GM23338 (cell line): Measurements from ENCODE around the gene S100PBP.

Source experiments
- CREB1 ChIP-seq: fragments of 250-450 bp; sonication (Bioruptor Pico); IDR thresholded peaks from 2 replicates; pipeline ENCODE4 v1.5.0; 2020; ENCODE audit warnings: low read depth, mild to moderate bottlenecking, moderate library complexity
- CTCF ChIP-seq, 2 experiments: fragments of 200-600 bp in 1 of 2; sonication (generic) in 1 of 2; conservative IDR thresholded peaks; 2 replicates each; pipeline versions ENCODE4 v1.5.1 to v1.6.1; 2016 to 2017; ENCODE audit warnings: antibody characterized with exemption in 2 of 2, low read depth in 2 of 2, mild to moderate bottlenecking in 2 of 2, moderate library complexity in 1 of 2
- EZH2 ChIP-seq: fragments of 200-600 bp; sonication (generic); IDR thresholded peaks from one replicate; pipeline ENCODE4 v1.8.0; 2017; ENCODE audit warnings: antibody characterized with exemption, mild to moderate bottlenecking, low read depth; ENCODE audit not compliant: unreplicated experiment
- EZH2phosphoT487 ChIP-seq: fragments of 200-600 bp; sonication (generic); IDR thresholded peaks from one replicate; pipeline ENCODE4 v1.8.1; 2018; ENCODE audit warnings: antibody characterized with exemption; ENCODE audit not compliant: unreplicated experiment
- JUNB ChIP-seq: IDR thresholded peaks from one replicate; pipeline ENCODE4 v1.6.1; 2016; ENCODE audit warnings: antibody characterized with exemption; ENCODE audit not compliant: unreplicated experiment
- NANOG ChIP-seq: IDR thresholded peaks from 2 replicates; pipeline ENCODE4 v1.6.1; 2016; ENCODE audit warnings: antibody characterized with exemption, borderline replicate concordance
- POLR2AphosphoS5 ChIP-seq: IDR thresholded peaks from 2 replicates; pipeline ENCODE4 v1.6.1; 2016; ENCODE audit warnings: antibody characterized with exemption, low read depth
- REST ChIP-seq: IDR thresholded peaks from one replicate; pipeline ENCODE4 v1.6.1; 2018; ENCODE audit warnings: antibody characterized with exemption; ENCODE audit not compliant: unreplicated experiment
- STAT1 ChIP-seq: IDR thresholded peaks from one replicate; pipeline ENCODE4 v1.6.1; 2016; ENCODE audit warnings: antibody characterized with exemption; ENCODE audit not compliant: unreplicated experiment
- ZNF114 ChIP-seq: fragments of 250-450 bp; sonication (Bioruptor Pico); IDR thresholded peaks from 2 replicates; pipeline ENCODE4 v1.5.0; 2020; ENCODE audit warnings: mild to moderate bottlenecking, moderate library complexity
- ZNF331 ChIP-seq: fragments of 250-450 bp; sonication (Bioruptor Pico); IDR thresholded peaks from 2 replicates; pipeline ENCODE4 v1.5.0; 2020; ENCODE audit warnings: low read depth, mild to moderate bottlenecking, moderate library complexity
- TF ChIP-seq, protein P1 (sequence below): IDR thresholded peaks from 2 replicates; pipeline ENCODE4 v1.6.1; 2016; ENCODE audit warnings: antibody characterized with exemption

GRCh38 chr1:32769524-32770220 is 47.8 kb upstream of the S100PBP start:
- TF ChIP-seq POLR2AphosphoS5: no peak
- TF ChIP-seq CTCF (conservative IDR thresholded peaks at IDR 0.05; ENCODE audit: low read depth in 2 of 2): no peak
- no peak for TF ChIP-seq ZNF331 (CRISPR knock-in tag)
- TF ChIP-seq EZH2phosphoT487: no peak
- no peak for TF ChIP-seq REST
- no peak for TF ChIP-seq EZH2
- TF ChIP-seq STAT1: no peak
- TF ChIP-seq JUNB: no peak
- TF ChIP-seq, protein P1, sequence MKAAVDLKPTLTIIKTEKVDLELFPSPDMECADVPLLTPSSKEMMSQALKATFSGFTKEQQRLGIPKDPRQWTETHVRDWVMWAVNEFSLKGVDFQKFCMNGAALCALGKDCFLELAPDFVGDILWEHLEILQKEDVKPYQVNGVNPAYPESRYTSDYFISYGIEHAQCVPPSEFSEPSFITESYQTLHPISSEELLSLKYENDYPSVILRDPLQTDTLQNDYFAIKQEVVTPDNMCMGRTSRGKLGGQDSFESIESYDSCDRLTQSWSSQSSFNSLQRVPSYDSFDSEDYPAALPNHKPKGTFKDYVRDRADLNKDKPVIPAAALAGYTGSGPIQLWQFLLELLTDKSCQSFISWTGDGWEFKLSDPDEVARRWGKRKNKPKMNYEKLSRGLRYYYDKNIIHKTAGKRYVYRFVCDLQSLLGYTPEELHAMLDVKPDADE: no peak
- TF ChIP-seq CREB1 (CRISPR knock-in tag): no peak
- no peak for TF ChIP-seq NANOG
- no peak for TF ChIP-seq ZNF114
